Endothelial cell of umbilical vein (primary cell): ENCODE measurements around the gene NTRK2. TPM values are rescaled to one million over a fixed set of nuclear protein-coding genes. Genes with fewer than 3 reads are reported as not detected.

Experiments
- BruUV-seq: library from RNA; stranded (reverse); fragments of 400-500 nt; replicated peaks from 2 replicates; lab custom pipeline; 2021; lab: Mats Ljungman, UMichigan
- CTCF ChIA-PET: fragments of 300-600, 350-600 bp; sonication (Branson Sonifier 250); formaldehyde crosslinking; loops from one replicate; lab custom pipeline; 2021; ENCODE audit warnings: antibody characterized with exemption, inconsistent platforms; lab: Charles Lee
- POLR2A ChIA-PET: fragments of 300-600, 350-600 bp; sonication (Branson Sonifier 250); formaldehyde crosslinking; loops from one replicate; lab custom pipeline; 2021; ENCODE audit warnings: antibody characterized with exemption, inconsistent platforms; lab: Charles Lee
- DNase-seq: peaks from one replicate; pipeline ENCODE4 v3.0.0-alpha.2; 2011; ENCODE audit warnings: low read depth, low spot score
- FAIRE-seq: peaks from 2 replicates; lab custom pipeline; 2011; peaks lifted over from hg19 to GRCh38; lab: Jason Lieb, UNC
- H2AFZ ChIP-seq: 2 replicates; pipeline ENCODE4 v1.6.0; 2012; ENCODE audit warnings: low read depth, low read length, control low read depth, inconsistent platforms
- H3K27ac ChIP-seq: 2 replicates; pipeline ENCODE4 v1.5.1; 2011; ENCODE audit warnings: low read depth, mild to moderate bottlenecking, control low read depth, low read length, moderate library complexity; ENCODE audit not compliant: insufficient read depth
- H3K27me3 ChIP-seq, 2 experiments: 2 replicates each; pipeline versions ENCODE4 v1.6.0 to v1.6.1; 2011; ENCODE audit warnings: low read length in 2 of 2, mixed read lengths in 1 of 2; ENCODE audit not compliant: control insufficient read depth in 2 of 2, insufficient read depth in 2 of 2
- H3K36me3 ChIP-seq, 2 experiments: 2 replicates in 1 of 2; 3 replicates in 1 of 2; pipeline ENCODE4 v1.5.1; 2011; ENCODE audit warnings: low read length in 2 of 2, mild to moderate bottlenecking in 1 of 2, moderate library complexity in 1 of 2; ENCODE audit not compliant: control insufficient read depth in 2 of 2, insufficient read depth in 2 of 2; ENCODE audit errors: extremely low read depth in 1 of 2
- H3K4me1 ChIP-seq: 3 replicates; pipeline ENCODE4 v1.5.1; 2011; ENCODE audit warnings: mild to moderate bottlenecking, low read length; ENCODE audit not compliant: control insufficient read depth, insufficient read depth; ENCODE audit errors: extremely low read depth
- H3K4me2 ChIP-seq: 2 replicates; pipeline ENCODE4 v1.6.1; 2011; ENCODE audit warnings: low read length, control low read depth, mixed read lengths; ENCODE audit not compliant: insufficient read depth
- H3K4me3 ChIP-seq, 3 experiments: fragments of 200-600 bp in 1 of 3; sonication (generic), shearing (Covaris generic) in 1 of 3; replicated peaks in 1 of 3; 2 replicates each; pipeline ENCODE4 v1.5.1; 2011 to 2016; ENCODE audit warnings: control low read depth in 3 of 3, low read length in 3 of 3, mild to moderate bottlenecking in 2 of 3, inconsistent platforms in 1 of 3, low read depth in 1 of 3, moderate library complexity in 1 of 3; ENCODE audit not compliant: insufficient read depth in 1 of 3
- H3K79me2 ChIP-seq: 2 replicates; pipeline ENCODE4 v1.6.0; 2012; ENCODE audit warnings: low read length, inconsistent platforms; ENCODE audit not compliant: control insufficient read depth, insufficient read depth
- H3K9ac ChIP-seq: replicated peaks from 2 replicates; pipeline ENCODE3; 2011; ENCODE audit warnings: low read length, control low read depth; ENCODE audit not compliant: insufficient read depth; ENCODE audit errors: extremely low read depth
- H3K9me1 ChIP-seq: replicated peaks from 3 replicates; pipeline ENCODE4 v1.6.0; 2011; ENCODE audit warnings: mild to moderate bottlenecking, low read length; ENCODE audit not compliant: control insufficient read depth, insufficient read depth; ENCODE audit errors: extremely low read depth
- H3K9me3 ChIP-seq: replicated peaks from 2 replicates; pipeline ENCODE4 v1.5.1; 2012; ENCODE audit warnings: low read length, inconsistent platforms; ENCODE audit not compliant: control insufficient read depth, insufficient read depth
- H4K20me1 ChIP-seq: replicated peaks from 2 replicates; pipeline ENCODE3; 2011; ENCODE audit warnings: mild to moderate bottlenecking, low read length; ENCODE audit not compliant: control insufficient read depth, insufficient read depth; ENCODE audit errors: extremely low read depth
- EZH2 ChIP-seq: IDR thresholded peaks from 2 replicates; pipeline ENCODE4 v1.6.1; 2012; ENCODE audit warnings: borderline replicate concordance, low read depth, mild to moderate bottlenecking, moderate library complexity, low read length, inconsistent platforms; ENCODE audit not compliant: severe bottlenecking
- FOS ChIP-seq: IDR thresholded peaks from 2 replicates; pipeline ENCODE4 v1.6.1; 2011; ENCODE audit warnings: mild to moderate bottlenecking, low read length, moderate library complexity, borderline replicate concordance; ENCODE audit not compliant: insufficient read depth
- GATA2 ChIP-seq: IDR thresholded peaks from 2 replicates; pipeline ENCODE4 v1.7.0; 2011; ENCODE audit warnings: low read depth, mild to moderate bottlenecking, moderate library complexity, mixed read lengths, low read length; ENCODE audit not compliant: insufficient read length, insufficient read depth
- JUN ChIP-seq: IDR thresholded peaks from 2 replicates; pipeline ENCODE4 v1.6.1; 2011; ENCODE audit warnings: borderline replicate concordance, low read depth; ENCODE audit not compliant: insufficient read length, insufficient read depth
- MYC ChIP-seq: IDR thresholded peaks from one replicate; pipeline ENCODE4 v1.6.1; 2011; ENCODE audit warnings: mild to moderate bottlenecking, low read depth, low read length
- POLR2A ChIP-seq: IDR thresholded peaks from 2 replicates; pipeline ENCODE4 v1.6.1; 2012; ENCODE audit warnings: low read depth, mild to moderate bottlenecking, control low read depth, low read length
- POLR2AphosphoS5 ChIP-seq: IDR thresholded peaks from 2 replicates; pipeline ENCODE4 v1.6.1; 2012; ENCODE audit warnings: low read depth, mild to moderate bottlenecking, control low read depth, low read length, moderate library complexity; ENCODE audit not compliant: insufficient read depth
- dilution Hi-C: fragments of 300-500 bp; cut with MboI; formaldehyde crosslinking; loops from one replicate; pipeline ENCODE4 v1.15.0; 2019; ENCODE audit warnings: low sequenced_read_pairs; ENCODE audit not compliant: extremely low pct_ligation_motif_present
- intact Hi-C: fragments of 100-400 bp; cut with micrococcal nuclease; formaldehyde crosslinking; loops from one replicate; pipeline ENCODE4 v1.10.0; 2022
- polyA plus RNA-seq, 4 experiments: library from polyadenylated mRNA; depleted of rRNA in 3 of 4; stranded (reverse) in 3 of 4; unstranded in 1 of 4; fragments of >200 nt; gene quantifications; 2 replicates each; pipeline versions ENCODE4 v1.2.1 to v1.2.3, GENCODE V29; 2011 to 2012; ENCODE audit warnings: missing spikeins in 1 of 4
- total RNA-seq: library from RNA; stranded (reverse); gene quantifications from 2 replicates; pipeline ENCODE4 v1.2.3, GENCODE V29; 2021
- TF ChIP-seq, protein P1 (sequence below), 2 donors: IDR thresholded peaks; 1 replicate in 1 of 2; 2 replicates in 1 of 2; pipeline ENCODE4 v1.5.1; 2011; ENCODE audit warnings: low read length in 2 of 2, mild to moderate bottlenecking in 2 of 2, moderate library complexity in 2 of 2, control low read depth in 1 of 2, inconsistent platforms in 1 of 2, low read depth in 1 of 2; ENCODE audit not compliant: insufficient read depth in 1 of 2; ENCODE audit errors: extremely low read depth in 1 of 2
- TF ChIP-seq, protein P2 (sequence below): IDR thresholded peaks from 2 replicates; pipeline ENCODE4 v1.6.1; 2011; ENCODE audit not compliant: insufficient read depth, insufficient read length

The NTRK2 gene
- total and polyA plus RNA-seq, 2 donors (not counting 3 experiments of a cell fraction or from before 2014, with no cell fraction given) = 0.01 to 0.13 TPM

DNA sequence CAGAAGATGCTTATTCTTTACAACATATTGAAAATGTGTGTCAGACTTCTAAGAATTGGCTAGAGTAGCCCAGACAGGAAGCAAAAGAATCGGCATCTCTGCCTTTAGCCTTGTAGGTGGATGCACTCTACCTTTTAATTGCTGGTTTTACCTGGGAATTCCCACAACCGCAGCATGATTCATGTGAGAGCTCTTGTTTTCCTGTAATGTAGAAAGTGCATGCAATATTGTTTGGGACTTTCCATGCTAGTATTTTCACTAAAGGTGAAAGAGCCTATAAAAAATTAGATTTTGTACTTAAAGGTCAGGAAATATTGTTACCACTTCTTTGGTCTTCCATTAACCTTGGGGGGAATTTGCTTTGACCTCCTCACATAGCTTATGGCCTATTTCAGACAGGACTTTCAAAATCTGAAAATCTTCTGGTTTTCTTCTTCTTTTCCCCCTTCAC, 89.8 kb downstream of the NTRK2 start:
- Histone ChIP-seq H3K36me3 (no peaks in the 10 kb centered on the region), H4K20me1 (no peaks in the 10 kb centered on the region), H3K9ac (no peak overlapping the region), H3K4me2 (no peak overlapping the region), H3K27me3 (no peaks in the 10 kb centered on the region), H3K4me1 (no peaks in the 10 kb centered on the region), H3K4me3 (no peak overlapping the region), H3K27ac (no peak overlapping the region), H3K9me3 (no peaks in the 10 kb centered on the region), H2AFZ (no peak overlapping the region), H3K79me2 (no peaks in the 10 kb centered on the region), H3K9me1 (no peaks in the 10 kb centered on the region)
- FAIRE-seq (no peak), DNase-seq (no peak)
- ChIA-PET CTCF (no interaction called here), POLR2A (no interaction called here)
- TF ChIP-seq JUN = no peak
- TF ChIP-seq, protein P1, sequence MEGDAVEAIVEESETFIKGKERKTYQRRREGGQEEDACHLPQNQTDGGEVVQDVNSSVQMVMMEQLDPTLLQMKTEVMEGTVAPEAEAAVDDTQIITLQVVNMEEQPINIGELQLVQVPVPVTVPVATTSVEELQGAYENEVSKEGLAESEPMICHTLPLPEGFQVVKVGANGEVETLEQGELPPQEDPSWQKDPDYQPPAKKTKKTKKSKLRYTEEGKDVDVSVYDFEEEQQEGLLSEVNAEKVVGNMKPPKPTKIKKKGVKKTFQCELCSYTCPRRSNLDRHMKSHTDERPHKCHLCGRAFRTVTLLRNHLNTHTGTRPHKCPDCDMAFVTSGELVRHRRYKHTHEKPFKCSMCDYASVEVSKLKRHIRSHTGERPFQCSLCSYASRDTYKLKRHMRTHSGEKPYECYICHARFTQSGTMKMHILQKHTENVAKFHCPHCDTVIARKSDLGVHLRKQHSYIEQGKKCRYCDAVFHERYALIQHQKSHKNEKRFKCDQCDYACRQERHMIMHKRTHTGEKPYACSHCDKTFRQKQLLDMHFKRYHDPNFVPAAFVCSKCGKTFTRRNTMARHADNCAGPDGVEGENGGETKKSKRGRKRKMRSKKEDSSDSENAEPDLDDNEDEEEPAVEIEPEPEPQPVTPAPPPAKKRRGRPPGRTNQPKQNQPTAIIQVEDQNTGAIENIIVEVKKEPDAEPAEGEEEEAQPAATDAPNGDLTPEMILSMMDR (IDR thresholded peaks at IDR 0.05; ENCODE audit: extremely low read depth in 1 of 2, insufficient read depth in 1 of 2, low read depth in 1 of 2, low read length in 2 of 2) = no peak
- TF ChIP-seq FOS = no peak
- TF ChIP-seq, protein P2, sequence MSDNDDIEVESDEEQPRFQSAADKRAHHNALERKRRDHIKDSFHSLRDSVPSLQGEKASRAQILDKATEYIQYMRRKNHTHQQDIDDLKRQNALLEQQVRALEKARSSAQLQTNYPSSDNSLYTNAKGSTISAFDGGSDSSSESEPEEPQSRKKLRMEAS = no peak
- TF ChIP-seq POLR2AphosphoS5 = no peak
- TF ChIP-seq GATA2 = no peak
- no peak for TF ChIP-seq POLR2A
- TF ChIP-seq MYC = no peak
- no peak for TF ChIP-seq EZH2
- intact Hi-C loops = no loop called here
- dilution Hi-C loops = no loop called here
- no TSS peak for BruUV-seq
